DMS 273 treated with DMSO at 0.1 percent for 48 hours (cell line): Measurements from ENCODE around the gene NXT1.
"Not testable (repeated sequence)": the region's sequence is repeated elsewhere in the genome, so short reads cannot be mapped to it uniquely, and the experiment has no call there.

Experiments
- DNase-seq: peaks from one replicate; lab custom pipeline; 2025; lab: John Stamatoyannopoulos, UW

Gene NXT1

GRCh38 chr20:23350196-23350903 lies at the start of gene NXT1:
Gene NXT1, plus strand, starts transcription at chr20:23350791. Its CDS starts 3,251 bp downstream, at chr20:23354042.
- DNase-seq, result peak; percentile 94

GRCh38 chr20:23301436-23302050 lies 49.0 kb upstream of the NXT1 start:
- no peak for DNase-seq

DNA sequence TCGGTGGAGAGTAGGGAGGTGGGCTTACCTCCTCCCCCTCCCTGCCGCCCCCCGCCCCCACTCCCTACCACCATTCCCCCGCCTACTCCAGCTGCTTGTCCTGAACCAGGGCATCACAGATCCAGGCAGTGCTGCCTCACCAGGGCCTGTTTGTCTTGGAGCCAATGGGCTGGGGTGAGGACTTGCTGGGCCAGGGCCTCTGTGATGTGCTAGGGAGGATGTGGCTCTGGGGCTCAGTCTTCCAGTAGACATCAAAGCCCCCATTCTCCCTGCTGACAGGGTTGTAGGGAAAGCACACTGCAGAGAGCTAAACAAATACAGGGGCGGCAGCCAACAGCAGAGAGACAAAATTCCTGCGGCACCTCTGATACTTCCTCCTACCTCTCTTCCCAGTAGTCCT lies 48.2 kb upstream of the NXT1 start:
- DNase-seq, result no peak

DNA sequence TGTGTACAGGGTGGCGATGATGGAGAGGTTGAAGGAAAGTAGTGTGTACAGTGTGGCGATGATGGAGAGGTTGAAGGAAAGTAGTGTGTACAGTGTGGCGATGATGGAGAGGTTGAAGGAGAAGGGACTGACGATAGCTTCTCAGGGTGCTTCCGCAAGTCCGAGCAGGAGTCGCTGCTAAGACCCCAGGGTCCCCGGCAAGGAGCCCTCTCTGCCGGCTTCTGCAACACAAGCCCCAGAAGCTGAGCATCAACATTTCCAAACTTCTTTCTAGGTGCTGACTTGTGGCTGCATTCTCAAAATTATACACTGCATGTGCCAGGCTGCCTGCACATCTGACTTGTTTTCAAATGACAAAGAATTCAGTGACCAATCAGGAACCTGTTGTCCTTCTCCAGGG lies 47.8 kb upstream of the NXT1 start:
- no peak for DNase-seq

- DNase-seq, result no peak
Observed at GRCh38 chr20:23303325-23304102, 47.1 kb upstream of the NXT1 start.

DNA sequence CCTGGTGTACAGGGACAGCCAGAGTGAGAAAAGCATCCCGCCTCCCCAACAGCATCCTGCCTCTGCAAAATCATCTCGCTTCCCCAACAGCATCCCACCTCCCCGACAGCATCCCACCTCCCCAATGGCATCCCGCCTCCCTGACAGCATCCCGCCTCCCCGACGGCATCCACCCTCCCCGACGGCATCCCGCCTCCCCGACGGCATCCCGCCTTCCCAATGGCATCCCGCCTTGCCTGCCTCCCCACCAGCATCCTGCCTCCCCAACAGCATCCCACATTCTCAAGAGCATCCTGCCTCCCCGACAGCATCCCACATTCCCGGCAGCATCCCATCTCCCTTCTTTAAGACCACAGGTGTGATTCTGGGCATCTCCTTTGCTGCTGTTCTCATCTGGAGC lies 46.0 kb upstream of the NXT1 start:
- no peak for DNase-seq

- no peak for DNase-seq
Observed at GRCh38 chr20:23305098-23305497, 45.5 kb upstream of the NXT1 start.

GRCh38 chr20:23307393-23307792 lies 43.2 kb upstream of the NXT1 start:
- not testable (repeated sequence) for DNase-seq

GRCh38 chr20:23308024-23308423 lies 42.6 kb upstream of the NXT1 start:
- DNase-seq, result no peak

GRCh38 chr20:23308908-23309307 lies 41.7 kb upstream of the NXT1 start:
- no peak for DNase-seq

DNA sequence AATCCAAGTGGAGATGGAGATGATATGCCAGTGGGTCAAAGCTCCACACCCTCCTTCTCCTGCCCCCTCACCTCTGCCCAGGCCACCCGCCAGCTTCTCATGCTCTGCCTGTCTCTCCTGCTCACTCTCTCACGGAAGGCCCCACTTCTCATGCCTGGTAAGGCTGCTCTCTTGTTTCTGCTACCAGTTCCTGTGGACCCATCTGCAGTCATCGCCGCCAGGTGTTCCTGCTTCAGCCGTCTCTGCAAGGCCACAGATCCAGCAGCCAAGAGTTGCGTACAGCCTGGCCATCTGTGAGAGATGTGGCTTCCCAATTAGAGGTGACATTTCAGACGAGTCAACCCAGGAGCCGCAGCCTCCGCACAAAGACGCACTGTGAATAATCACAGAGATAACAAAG lies 40.8 kb upstream of the NXT1 start:
- no peak for DNase-seq

GRCh38 chr20:23311947-23312506 lies 38.6 kb upstream of the NXT1 start:
- no peak for DNase-seq

DNA sequence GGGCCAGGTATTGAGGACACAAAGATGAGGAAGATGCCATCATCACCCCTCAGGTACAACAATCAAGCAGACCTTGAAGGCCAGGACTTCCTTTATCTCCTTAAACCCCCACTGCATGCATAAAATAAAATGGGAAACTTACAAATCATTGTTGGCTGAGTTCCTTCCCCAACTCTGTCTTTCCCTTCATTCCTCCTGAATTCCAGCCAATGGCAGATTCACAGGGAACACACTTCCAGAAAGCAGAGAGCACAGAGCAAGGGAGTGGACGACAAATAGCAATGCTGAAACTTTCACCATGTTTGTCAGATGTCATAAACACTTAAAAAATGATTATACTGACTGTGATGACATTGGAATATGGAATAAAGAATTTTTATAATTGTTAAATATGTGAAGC lies 37.3 kb upstream of the NXT1 start:
- no peak for DNase-seq

- no peak for DNase-seq
Observed at GRCh38 chr20:23314699-23315098, 35.9 kb upstream of the NXT1 start.

- no peak for DNase-seq
Observed at GRCh38 chr20:23315099-23315498, 35.5 kb upstream of the NXT1 start.

GRCh38 chr20:23316626-23317025 lies 34.0 kb upstream of the NXT1 start:
- DNase-seq, result no peak

- DNase-seq, result no peak
Observed at GRCh38 chr20:23317081-23317480, 33.5 kb upstream of the NXT1 start.

DNA sequence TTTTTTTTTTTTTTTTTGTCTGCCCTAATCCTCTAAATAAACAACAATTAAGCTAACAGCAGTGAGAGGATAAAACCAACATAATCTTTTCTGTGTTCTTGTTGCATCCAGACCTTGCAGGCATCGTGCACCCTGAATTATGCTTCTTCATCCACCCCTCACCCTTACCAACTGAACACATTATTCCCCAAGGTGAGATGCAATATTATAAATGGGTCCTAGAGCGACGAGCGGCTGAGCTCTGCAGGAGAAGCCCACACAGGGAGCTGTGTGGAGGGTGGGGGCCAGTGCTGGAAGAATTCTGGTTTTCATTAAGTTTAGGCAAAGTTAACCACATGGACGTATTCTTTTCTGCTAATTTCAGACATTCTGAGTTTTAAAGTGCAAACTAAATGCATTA lies 32.2 kb upstream of the NXT1 start:
- DNase-seq, result no peak

DNA sequence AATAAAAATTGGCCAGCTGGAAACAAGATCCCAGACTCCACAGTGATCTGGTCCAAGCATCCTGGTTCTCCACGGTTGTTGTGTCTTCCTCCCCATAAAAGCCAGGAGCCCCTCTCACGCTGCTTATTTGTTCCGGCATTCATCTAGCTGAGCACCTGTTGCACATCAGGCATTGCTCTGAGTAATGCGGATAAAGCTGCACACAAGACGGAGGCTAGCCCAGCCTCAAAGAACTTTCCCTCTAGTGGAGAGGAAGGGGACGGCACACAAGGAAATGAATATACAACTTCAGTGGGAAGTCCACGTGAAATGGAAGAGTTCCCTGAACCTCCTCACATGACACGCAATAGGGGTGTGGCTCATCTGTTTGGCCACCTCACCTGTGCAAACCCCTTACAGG lies 30.3 kb upstream of the NXT1 start:
- no peak for DNase-seq

DNA sequence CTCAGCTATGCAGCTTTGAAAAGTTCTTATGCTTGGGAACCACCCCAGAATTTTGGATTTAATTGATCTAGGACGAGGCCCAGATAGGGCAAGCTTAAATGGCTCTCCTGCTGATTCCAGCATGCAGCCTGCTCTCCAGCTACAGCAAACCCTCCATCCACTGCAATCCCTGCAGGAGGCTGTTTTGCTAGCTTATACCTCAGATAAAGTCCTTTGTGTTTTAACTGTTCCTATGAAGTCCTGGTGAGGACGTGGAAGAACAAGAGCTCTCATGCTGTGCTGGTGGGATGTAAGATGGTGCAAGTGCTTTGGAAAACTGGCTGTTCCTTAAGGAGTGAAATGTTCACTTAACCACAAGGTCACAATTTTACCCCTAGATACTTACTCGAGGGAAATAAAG lies 25.5 kb upstream of the NXT1 start:
- no peak for DNase-seq

DNA sequence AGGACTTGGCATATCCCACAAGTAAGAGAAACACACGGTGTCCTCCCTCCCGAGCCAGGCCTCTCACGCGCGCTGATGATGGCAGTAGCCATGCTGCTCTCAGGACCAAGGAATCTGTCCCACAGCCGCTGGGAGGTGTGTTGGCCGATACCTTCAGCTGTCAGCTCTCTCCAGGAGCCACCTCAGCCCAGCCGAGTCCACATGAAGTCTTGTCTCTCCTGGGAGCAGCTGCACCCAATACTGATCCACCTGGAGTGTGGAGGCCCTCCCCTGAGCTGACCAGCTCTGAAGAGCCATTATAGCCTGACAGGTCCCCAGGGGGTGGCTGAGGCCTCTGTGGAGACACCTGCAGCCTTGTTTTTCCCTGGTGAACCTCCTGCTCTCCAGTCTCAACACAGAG lies 23.8 kb upstream of the NXT1 start:
- no peak for DNase-seq

DNA sequence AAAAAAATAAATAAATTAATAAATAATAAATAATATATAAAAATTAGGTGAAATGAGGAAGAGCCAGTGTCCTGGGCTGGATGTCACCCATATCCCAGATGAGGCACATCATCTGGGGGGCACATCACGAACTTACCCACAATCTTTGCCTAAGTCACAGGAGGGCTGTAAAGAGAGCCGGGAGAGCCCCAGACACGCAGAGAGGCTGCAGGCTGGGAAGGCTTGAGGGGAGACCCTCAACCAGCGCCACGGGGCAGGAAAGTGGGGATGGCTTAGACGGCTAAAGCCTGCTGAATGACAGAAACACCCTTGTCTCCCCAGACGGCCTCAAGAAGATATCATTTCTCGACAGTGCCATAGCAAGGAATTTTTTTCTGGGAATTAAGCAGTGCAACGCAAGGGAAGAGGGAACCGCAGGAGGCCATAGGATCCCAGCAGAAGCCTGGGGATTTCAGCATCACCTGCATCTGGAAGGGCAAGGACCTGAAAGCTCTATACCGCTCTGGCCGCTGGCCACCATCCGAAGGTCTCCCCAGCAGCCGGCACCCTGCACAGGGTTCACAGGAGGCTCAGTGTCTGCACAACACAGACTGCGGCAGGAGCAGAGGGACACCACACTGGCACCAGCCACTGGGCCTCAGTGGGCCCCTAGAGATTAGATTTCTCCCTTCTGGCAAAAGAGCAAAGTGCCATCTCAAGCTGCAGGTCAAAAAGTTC lies 22.8 kb upstream of the NXT1 start:
- no peak for DNase-seq
